ENCODE data around the gene ACMSD. TPM values are rescaled to one million over a fixed set of nuclear protein-coding genes. Genes with fewer than 3 reads are reported as not detected.
A peak's percentile ranks its signal among the peaks of the same experiment; 100 is the strongest.

ACMSD gene
- total and polyA plus RNA-seq, 2 of the 4 experiments (the other 2 are of a cell fraction): not detected

GRCh38 chr2:134865067-134865787 is 26.8 kb downstream of the ACMSD start:
- H4K20me1 ChIP-seq (ENCODE audit: insufficient read depth, low read length): no peaks in the 10 kb centered on the region
- no peak overlapping the region for H2AK5ac ChIP-seq (ENCODE audit: low read depth, low read length)
- dilution Hi-C loops (cut with HindIII; ENCODE audit: low sequenced_read_pairs, unreplicated experiment): no loop called here
- H4K8ac ChIP-seq (ENCODE audit: low read depth in 2 of 2, low read length in 2 of 2): no peak overlapping the region
- H3K36me3 ChIP-seq (ENCODE audit: control insufficient read depth, insufficient read depth, low read length): no peaks in the 10 kb centered on the region
- H3K9ac ChIP-seq (ENCODE audit: low read depth, low read length): no peak overlapping the region
- H4K91ac ChIP-seq (ENCODE audit: insufficient read depth, low read depth, low read length): no peak overlapping the region
- H2BK5ac ChIP-seq (ENCODE audit: low read depth, low read length, poor library complexity, severe bottlenecking): no peak overlapping the region
- intact Hi-C loops (cut with micrococcal nuclease): no loop called here
- TF ChIP-seq ELK1 (IDR thresholded peaks at IDR 0.05; ENCODE audit: borderline replicate concordance, low read depth, low read length) (no peak), CTCF (conservative IDR thresholded peaks at IDR 0.05; ENCODE audit: low read depth, low read length) (no peak)
- DNase-seq (no peak), ATAC-seq (ENCODE audit: low read depth) (no peak)
- no peak overlapping the region for H3K56ac ChIP-seq (ENCODE audit: extremely low read depth, insufficient read depth, low read length)
- no TSS peak for BruUV-seq (replicated peaks)
- no peak overlapping the region for H3K23ac ChIP-seq (ENCODE audit: low read depth, low read length)
- H4K5ac ChIP-seq (ENCODE audit: low read depth, low read length): no peak overlapping the region
- peak overlapping the region; percentile 2; the same call in 1 of the 2 replicates for H2BK20ac ChIP-seq (ENCODE audit: low read depth, low read length)
- H3K9me1 ChIP-seq (ENCODE audit: insufficient read depth, low read length): no peaks in the 10 kb centered on the region; the same call in 1 of the 2 replicates
- H3K4me3 ChIP-seq (ENCODE audit: insufficient read depth, low read depth, low read length): no peak overlapping the region
- H3K18ac ChIP-seq (ENCODE audit: low read depth, low read length): no peak overlapping the region
- no peak overlapping the region for H2BK15ac ChIP-seq (ENCODE audit: low read depth, low read length)
- no peak overlapping the region for H2AK9ac ChIP-seq (replicated peaks; ENCODE audit: low read depth, low read length, poor library complexity)
- in situ Hi-C loops (cut with MboI; ENCODE audit: low sequenced_read_pairs): no loop called here
- H2AFZ ChIP-seq (replicated peaks; ENCODE audit: low read length, poor library complexity): no peak overlapping the region
- H3K27me3 ChIP-seq (ENCODE audit: control insufficient read depth, insufficient read depth, low read length): no peaks in the 10 kb centered on the region; the same call in 1 of the 2 replicates
- 100% methylated on average over 1 of the region's 5 CpGs; no CpG with 5 or more reads in 1 of the 2 experiments for WGBS, 2 experiments (ENCODE audit: extremely low coverage in 2 of 2, insufficient read length in 1 of 2)
- H3K4me1 ChIP-seq (ENCODE audit: control insufficient read depth, insufficient read depth, low read length): peaks cover 9% of the 10 kb centered on the region; the same call in 1 of the 2 replicates
- no peaks in the 10 kb centered on the region for H3K79me1 ChIP-seq (ENCODE audit: low read depth in 1 of 2, low read length in 2 of 2)
- no peak overlapping the region for H3K4ac ChIP-seq (ENCODE audit: low read depth, low read length)
- POLR2A ChIA-PET (ENCODE audit: unreplicated experiment): no interaction called here
- no peak overlapping the region for H3K27ac ChIP-seq (ENCODE audit: insufficient read depth, low read length)
- CTCF ChIA-PET: no interaction called here
- no peak overlapping the region for H3K14ac ChIP-seq (replicated peaks; ENCODE audit: low read depth, low read length)
- no peak overlapping the region for H3K4me2 ChIP-seq (ENCODE audit: low read depth, low read length)
- peak overlapping the region; percentile 32; the same call in 1 of the 2 replicates for H2BK120ac ChIP-seq (ENCODE audit: low read depth, low read length)
- no peaks in the 10 kb centered on the region for H3K9me3 ChIP-seq (ENCODE audit: control insufficient read depth, insufficient read depth, low read length)
